Activated effector memory CD4-positive, alpha-beta T cell treated with Interleukin-2 at 50 U/mL for 16 hours (primary cell): Measurements from ENCODE around the gene GPATCH4.
"Not testable (repeated sequence)": the region's sequence is repeated elsewhere in the genome, so short reads cannot be mapped to it uniquely, and the experiment has no call there.

ENCODE experiments used
- DNase-seq: peaks from one replicate; pipeline ENCODE4 v3.0.0-alpha.2; 2020

The GPATCH4 gene

GRCh38 chr1:156601122-156601830, at the start of gene GPATCH4:
GPATCH4 (minus strand) TSS chr1:156601479.
- peak; percentile 70 for DNase-seq

GRCh38 chr1:156648951-156649350, 47.7 kb upstream of the GPATCH4 start:
- no peak for DNase-seq

- no peak for DNase-seq
Measured at GRCh38 chr1:156648496-156648895, 47.2 kb upstream of the GPATCH4 start.

- no peak for DNase-seq
Measured at GRCh38 chr1:156647351-156647750, 46.1 kb upstream of the GPATCH4 start.

GRCh38 chr1:156646738-156647211, 45.5 kb upstream of the GPATCH4 start:
- no peak for DNase-seq

GRCh38 chr1:156645666-156646065, 44.4 kb upstream of the GPATCH4 start:
- DNase-seq: no peak

GRCh38 chr1:156645056-156645455, 43.8 kb upstream of the GPATCH4 start:
- no peak for DNase-seq

GRCh38 chr1:156644640-156645039, 43.4 kb upstream of the GPATCH4 start:
- no peak for DNase-seq

- no peak for DNase-seq
Measured at GRCh38 chr1:156644146-156644545, 42.9 kb upstream of the GPATCH4 start.

GRCh38 chr1:156643778-156644092, 42.5 kb upstream of the GPATCH4 start:
- DNase-seq: no peak

- no peak for DNase-seq
Measured at GRCh38 chr1:156643049-156643777, 41.9 kb upstream of the GPATCH4 start.

- DNase-seq: no peak
Measured at GRCh38 chr1:156642265-156643048, 41.2 kb upstream of the GPATCH4 start.

GRCh38 chr1:156641761-156642264, 40.5 kb upstream of the GPATCH4 start, which contains the start of gene BCAN:
BCAN (plus strand) TSS chr1:156642117; CDS start chr1:156646055, 3,938 bp downstream.
- DNase-seq: no peak

- DNase-seq: no peak
Measured at GRCh38 chr1:156640842-156641706, 39.8 kb upstream of the GPATCH4 start.

GRCh38 chr1:156639601-156640101, 38.4 kb upstream of the GPATCH4 start:
- no peak for DNase-seq

- DNase-seq: no peak
Measured at GRCh38 chr1:156638189-156638985, 37.1 kb upstream of the GPATCH4 start.

GRCh38 chr1:156632355-156632754, 31.1 kb upstream of the GPATCH4 start:
- no peak for DNase-seq

- DNase-seq: not testable (repeated sequence)
Measured at GRCh38 chr1:156631152-156631551, 29.9 kb upstream of the GPATCH4 start.

GRCh38 chr1:156629823-156630449, 28.7 kb upstream of the GPATCH4 start:
- no peak for DNase-seq

- no peak for DNase-seq
Measured at GRCh38 chr1:156627313-156627880, 26.1 kb upstream of the GPATCH4 start.
